Measurements from ENCODE around the gene MIP.

GRCh38 chr12:56425940-56426438, 28.5 kb downstream of the MIP start:
- TF ChIP-seq CEBPB (IDR thresholded peaks at IDR 0.05), result no peak
- no peak for TF ChIP-seq RAD21 (IDR thresholded peaks at IDR 0.05; ENCODE audit: low read depth)
- no peak for TF ChIP-seq EP300 (IDR thresholded peaks at IDR 0.05; ENCODE audit: borderline replicate concordance)
- no peak for TF ChIP-seq TAF1 (IDR thresholded peaks at IDR 0.05; ENCODE audit: low read depth)

Measured in Ishikawa (cell line).